HepG2 (cell line): ENCODE data around the gene ROMO1. TPM values are rescaled to one million over a fixed set of nuclear protein-coding genes. Genes with fewer than 3 reads are reported as not detected.

Source experiments
- AHR ChIP-seq: IDR thresholded peaks from 2 replicates; pipeline ENCODE4 v1.6.1; 2018; ENCODE audit warnings: missing genetic modification reagents, missing compliant biosample characterization
- BCL6 ChIP-seq: IDR thresholded peaks from 2 replicates; pipeline ENCODE4 v1.6.1; 2016; ENCODE audit warnings: missing genetic modification reagents, missing compliant biosample characterization
- HOXA9 ChIP-seq: sonication (generic); formaldehyde crosslinking; IDR thresholded peaks from 2 replicates; pipeline ENCODE4 v1.8.1; 2022; ENCODE audit warnings: missing genetic modification reagents, mild to moderate bottlenecking, moderate library complexity, borderline replicate concordance
- SMAD9 ChIP-seq: sonication (generic); formaldehyde crosslinking; IDR thresholded peaks from 2 replicates; pipeline ENCODE4 v1.5.1; 2020; ENCODE audit warnings: mild to moderate bottlenecking, missing genetic modification reagents
- SNAPC2 ChIP-seq: sonication (generic); formaldehyde crosslinking; IDR thresholded peaks from 2 replicates; pipeline ENCODE4 v1.8.1; 2022; ENCODE audit warnings: mild to moderate bottlenecking, missing genetic modification reagents
- ZFP1 ChIP-seq: IDR thresholded peaks from 2 replicates; pipeline ENCODE4 v1.6.1; 2016
- ZNF275 ChIP-seq: sonication (generic); formaldehyde crosslinking; IDR thresholded peaks from 2 replicates; pipeline ENCODE4 v1.8.0; 2022; ENCODE audit warnings: missing genetic modification reagents, mild to moderate bottlenecking, inconsistent platforms, borderline replicate concordance
- ZNF451 ChIP-seq: sonication (generic); formaldehyde crosslinking; IDR thresholded peaks from 2 replicates; pipeline ENCODE4 v1.5.0; 2020; ENCODE audit warnings: mild to moderate bottlenecking, missing genetic modification reagents
- ZNF629 ChIP-seq: sonication (generic); formaldehyde crosslinking; conservative IDR thresholded peaks from 2 replicates; pipeline ENCODE4 v1.5.0; 2020; ENCODE audit warnings: missing genetic modification reagents
- ZNF713 ChIP-seq: sonication (generic); formaldehyde crosslinking; IDR thresholded peaks from 2 replicates; pipeline ENCODE4 v1.4.0; 2020; ENCODE audit warnings: mild to moderate bottlenecking, missing genetic modification reagents
- ZNF761 ChIP-seq: sonication (generic); formaldehyde crosslinking; conservative IDR thresholded peaks from 2 replicates; pipeline ENCODE4 v1.4.0; 2020; ENCODE audit warnings: mild to moderate bottlenecking, missing genetic modification reagents
- polyA plus RNA-seq, 8 experiments: library from polyadenylated mRNA; depleted of rRNA in 3 of 8; stranded (reverse) in 7 of 8; unstranded in 1 of 8; fragments of >200 nt; fragmentation: Illumina TruSeq in 4 of 8; extraction: Trizol in 4 of 8; gene quantifications; 2 replicates each; pipeline versions ENCODE4 v1.2.1 to v1.2.3, GENCODE V29; 2011 to 2016; ENCODE audit warnings: low read depth in 4 of 8, missing spikeins in 1 of 8, mixed read lengths in 1 of 8; ENCODE audit not compliant: insufficient read depth in 1 of 8
- total RNA-seq, 5 experiments: library from RNA; depleted of rRNA; stranded (reverse); fragments of >200 nt; fragmentation: Illumina TruSeq; extraction: Trizol; gene quantifications; 2 replicates each; pipeline ENCODE4 v1.2.3, GENCODE V29; 2016; ENCODE audit warnings: low read depth in 1 of 5
- TF ChIP-seq, protein P1 (sequence below): sonication (generic); formaldehyde crosslinking; IDR thresholded peaks from 2 replicates; pipeline ENCODE4 v1.4.0; 2020; ENCODE audit warnings: missing genetic modification reagents
- TF ChIP-seq, protein P2 (sequence below): sonication (generic); formaldehyde crosslinking; IDR thresholded peaks from 2 replicates; pipeline ENCODE4 v1.8.1; 2022; ENCODE audit warnings: low read depth, mild to moderate bottlenecking, missing genetic modification reagents
- TF ChIP-seq, protein P3 (sequence below): IDR thresholded peaks from 2 replicates; pipeline ENCODE4 v1.6.1; 2016; ENCODE audit warnings: low read depth, control low read depth

The ROMO1 gene
- total and polyA plus RNA-seq, 2 of the 13 experiments (the other 11 are each of a cell fraction or from before 2014, with no cell fraction given), result 636 to 755 TPM

DNA sequence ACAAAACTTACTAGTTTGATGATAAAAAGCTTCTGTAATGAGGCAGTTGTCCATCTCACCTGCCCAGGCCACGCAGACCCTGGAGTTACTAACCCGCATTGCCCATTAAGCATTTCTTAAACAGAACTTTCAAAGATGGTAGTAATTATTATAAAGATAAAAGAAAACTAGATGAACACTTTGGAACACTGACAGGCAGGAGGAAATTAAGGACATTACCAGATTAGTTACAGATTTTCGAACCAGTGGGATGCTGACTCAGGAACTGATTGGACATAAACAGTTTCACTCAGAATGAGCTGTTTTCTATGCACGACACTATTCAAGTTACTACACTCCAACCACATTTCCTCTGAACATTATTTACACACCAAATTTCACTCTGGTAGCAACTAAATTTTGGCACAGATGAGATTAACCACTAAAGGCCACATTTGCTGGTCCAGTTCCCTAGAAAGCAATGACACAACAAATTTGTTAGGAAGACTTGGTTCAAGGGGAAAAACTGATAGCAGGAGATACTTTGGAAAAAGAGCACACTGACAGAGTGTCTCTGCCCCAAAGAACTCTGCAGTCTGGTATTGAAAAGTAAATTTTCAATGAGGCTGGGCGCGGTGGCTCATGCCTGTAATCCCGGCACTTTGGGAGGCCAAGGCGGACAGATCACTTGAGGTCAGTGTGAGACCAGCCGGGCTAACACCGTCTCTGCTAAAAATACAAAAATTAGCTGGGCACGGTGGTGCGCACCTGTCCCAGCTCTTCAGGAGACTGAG lies 3.0 kb downstream of the ROMO1 start (continued):
- TF ChIP-seq, protein P1, sequence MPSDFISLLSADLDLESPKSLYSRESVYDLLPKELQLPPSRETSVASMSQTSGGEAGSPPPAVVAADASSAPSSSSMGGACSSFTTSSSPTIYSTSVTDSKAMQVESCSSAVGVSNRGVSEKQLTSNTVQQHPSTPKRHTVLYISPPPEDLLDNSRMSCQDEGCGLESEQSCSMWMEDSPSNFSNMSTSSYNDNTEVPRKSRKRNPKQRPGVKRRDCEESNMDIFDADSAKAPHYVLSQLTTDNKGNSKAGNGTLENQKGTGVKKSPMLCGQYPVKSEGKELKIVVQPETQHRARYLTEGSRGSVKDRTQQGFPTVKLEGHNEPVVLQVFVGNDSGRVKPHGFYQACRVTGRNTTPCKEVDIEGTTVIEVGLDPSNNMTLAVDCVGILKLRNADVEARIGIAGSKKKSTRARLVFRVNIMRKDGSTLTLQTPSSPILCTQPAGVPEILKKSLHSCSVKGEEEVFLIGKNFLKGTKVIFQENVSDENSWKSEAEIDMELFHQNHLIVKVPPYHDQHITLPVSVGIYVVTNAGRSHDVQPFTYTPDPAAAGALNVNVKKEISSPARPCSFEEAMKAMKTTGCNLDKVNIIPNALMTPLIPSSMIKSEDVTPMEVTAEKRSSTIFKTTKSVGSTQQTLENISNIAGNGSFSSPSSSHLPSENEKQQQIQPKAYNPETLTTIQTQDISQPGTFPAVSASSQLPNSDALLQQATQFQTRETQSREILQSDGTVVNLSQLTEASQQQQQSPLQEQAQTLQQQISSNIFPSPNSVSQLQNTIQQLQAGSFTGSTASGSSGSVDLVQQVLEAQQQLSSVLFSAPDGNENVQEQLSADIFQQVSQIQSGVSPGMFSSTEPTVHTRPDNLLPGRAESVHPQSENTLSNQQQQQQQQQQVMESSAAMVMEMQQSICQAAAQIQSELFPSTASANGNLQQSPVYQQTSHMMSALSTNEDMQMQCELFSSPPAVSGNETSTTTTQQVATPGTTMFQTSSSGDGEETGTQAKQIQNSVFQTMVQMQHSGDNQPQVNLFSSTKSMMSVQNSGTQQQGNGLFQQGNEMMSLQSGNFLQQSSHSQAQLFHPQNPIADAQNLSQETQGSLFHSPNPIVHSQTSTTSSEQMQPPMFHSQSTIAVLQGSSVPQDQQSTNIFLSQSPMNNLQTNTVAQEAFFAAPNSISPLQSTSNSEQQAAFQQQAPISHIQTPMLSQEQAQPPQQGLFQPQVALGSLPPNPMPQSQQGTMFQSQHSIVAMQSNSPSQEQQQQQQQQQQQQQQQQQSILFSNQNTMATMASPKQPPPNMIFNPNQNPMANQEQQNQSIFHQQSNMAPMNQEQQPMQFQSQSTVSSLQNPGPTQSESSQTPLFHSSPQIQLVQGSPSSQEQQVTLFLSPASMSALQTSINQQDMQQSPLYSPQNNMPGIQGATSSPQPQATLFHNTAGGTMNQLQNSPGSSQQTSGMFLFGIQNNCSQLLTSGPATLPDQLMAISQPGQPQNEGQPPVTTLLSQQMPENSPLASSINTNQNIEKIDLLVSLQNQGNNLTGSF (CRISPR knock-in tag), result 0 out of 2 replicates have a peak, but pooled peaks have one; percentile 53
- TF ChIP-seq ZNF629 (CRISPR knock-in tag), result no peak
- TF ChIP-seq, protein P2, sequence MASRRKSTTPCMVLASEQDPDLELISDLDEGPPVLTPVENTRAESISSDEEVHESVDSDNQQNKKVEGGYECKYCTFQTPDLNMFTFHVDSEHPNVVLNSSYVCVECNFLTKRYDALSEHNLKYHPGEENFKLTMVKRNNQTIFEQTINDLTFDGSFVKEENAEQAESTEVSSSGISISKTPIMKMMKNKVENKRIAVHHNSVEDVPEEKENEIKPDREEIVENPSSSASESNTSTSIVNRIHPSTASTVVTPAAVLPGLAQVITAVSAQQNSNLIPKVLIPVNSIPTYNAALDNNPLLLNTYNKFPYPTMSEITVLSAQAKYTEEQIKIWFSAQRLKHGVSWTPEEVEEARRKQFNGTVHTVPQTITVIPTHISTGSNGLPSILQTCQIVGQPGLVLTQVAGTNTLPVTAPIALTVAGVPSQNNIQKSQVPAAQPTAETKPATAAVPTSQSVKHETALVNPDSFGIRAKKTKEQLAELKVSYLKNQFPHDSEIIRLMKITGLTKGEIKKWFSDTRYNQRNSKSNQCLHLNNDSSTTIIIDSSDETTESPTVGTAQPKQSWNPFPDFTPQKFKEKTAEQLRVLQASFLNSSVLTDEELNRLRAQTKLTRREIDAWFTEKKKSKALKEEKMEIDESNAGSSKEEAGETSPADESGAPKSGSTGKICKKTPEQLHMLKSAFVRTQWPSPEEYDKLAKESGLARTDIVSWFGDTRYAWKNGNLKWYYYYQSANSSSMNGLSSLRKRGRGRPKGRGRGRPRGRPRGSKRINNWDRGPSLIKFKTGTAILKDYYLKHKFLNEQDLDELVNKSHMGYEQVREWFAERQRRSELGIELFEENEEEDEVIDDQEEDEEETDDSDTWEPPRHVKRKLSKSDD, result no peak
- no peak for TF ChIP-seq ZNF275 (CRISPR knock-in tag)
- no peak for TF ChIP-seq ZNF451 (CRISPR knock-in tag)
- peak; percentile 77; the same call in 1 of the 2 replicates for TF ChIP-seq SNAPC2 (CRISPR knock-in tag)
- TF ChIP-seq AHR (CRISPR knock-in tag), result peak; percentile 27; the same call in 1 of the 2 replicates
- TF ChIP-seq ZNF713 (CRISPR knock-in tag), result no peak
- 0 out of 2 replicates have a peak, but pooled peaks have one; percentile 2 for TF ChIP-seq ZFP1
- no peak for TF ChIP-seq SMAD9 (CRISPR knock-in tag)
- TF ChIP-seq HOXA9 (CRISPR knock-in tag), result peak; percentile 42; the same call in 1 of the 2 replicates
- TF ChIP-seq, protein P3, sequence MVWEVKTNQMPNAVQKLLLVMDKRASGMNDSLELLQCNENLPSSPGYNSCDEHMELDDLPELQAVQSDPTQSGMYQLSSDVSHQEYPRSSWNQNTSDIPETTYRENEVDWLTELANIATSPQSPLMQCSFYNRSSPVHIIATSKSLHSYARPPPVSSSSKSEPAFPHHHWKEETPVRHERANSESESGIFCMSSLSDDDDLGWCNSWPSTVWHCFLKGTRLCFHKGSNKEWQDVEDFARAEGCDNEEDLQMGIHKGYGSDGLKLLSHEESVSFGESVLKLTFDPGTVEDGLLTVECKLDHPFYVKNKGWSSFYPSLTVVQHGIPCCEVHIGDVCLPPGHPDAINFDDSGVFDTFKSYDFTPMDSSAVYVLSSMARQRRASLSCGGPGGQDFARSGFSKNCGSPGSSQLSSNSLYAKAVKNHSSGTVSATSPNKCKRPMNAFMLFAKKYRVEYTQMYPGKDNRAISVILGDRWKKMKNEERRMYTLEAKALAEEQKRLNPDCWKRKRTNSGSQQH, result no peak
- no peak for TF ChIP-seq ZNF761
- TF ChIP-seq BCL6 (CRISPR knock-in tag), result peak; percentile 45; the same call in 1 of the 2 replicates
